GM20431 (cell line): ENCODE results near the gene ZNF350.
"Not testable (repeated sequence)": the region's sequence is repeated elsewhere in the genome, so short reads cannot be mapped to it uniquely, and the experiment has no call there.

Experiments
- in situ Hi-C: fragments of 300-500 bp; cut with MseI, MboI; formaldehyde crosslinking; loops from one replicate; pipeline ENCODE4 v1.15.0; 2020; ENCODE audit warnings: low sequenced_read_pairs; ENCODE audit not compliant: unreplicated experiment

The ZNF350 gene

DNA sequence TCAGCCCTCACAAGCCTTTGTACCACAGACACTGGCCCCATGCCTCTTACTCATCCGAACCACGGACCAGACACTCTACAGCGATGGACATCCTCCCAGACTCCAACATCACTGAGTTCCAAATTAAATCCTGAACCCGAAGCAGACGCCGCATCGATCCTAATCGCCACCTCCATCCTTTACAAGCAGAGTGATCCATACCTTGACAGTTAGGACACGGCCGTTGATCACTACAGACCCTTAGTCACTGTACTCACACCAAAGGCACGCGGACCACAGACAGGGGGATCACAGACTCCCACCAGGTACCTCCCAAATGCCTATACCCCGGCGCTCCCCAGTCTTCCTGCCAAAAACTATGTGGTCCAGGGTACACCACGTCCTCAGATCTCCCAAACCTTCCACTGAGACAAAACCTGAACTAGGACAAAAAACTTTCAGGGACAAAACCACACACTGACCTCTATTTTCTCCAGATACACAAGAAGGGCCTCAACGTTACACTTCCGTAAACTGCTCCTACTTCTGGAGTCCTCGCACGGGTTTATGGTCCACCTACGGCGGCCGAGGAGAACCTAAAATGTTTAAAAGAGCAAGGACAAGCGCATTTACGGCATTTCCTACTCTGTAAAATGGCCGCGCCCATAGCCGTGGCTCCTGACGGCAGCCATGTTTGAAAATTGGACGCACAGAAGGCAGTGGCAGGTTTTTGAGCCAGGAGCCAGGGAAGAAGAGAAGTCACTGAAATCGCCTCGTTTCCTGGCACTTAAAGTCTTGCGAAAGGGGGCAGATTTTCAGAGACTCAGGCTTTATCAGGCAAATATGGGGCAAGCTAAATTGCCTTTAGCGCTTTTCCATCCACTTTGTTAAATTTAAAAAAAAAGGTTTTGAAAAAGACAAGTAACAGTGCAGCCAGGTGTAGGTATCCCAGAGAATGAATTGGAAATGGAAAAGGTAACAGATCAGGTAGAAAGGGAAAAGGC lies at the start of gene ZNF350:
Gene ZNF350 (minus strand): TSS at position 532 of the 983 bp plus-strand sequence. CDS start 12,480 bp downstream, outside the sequence.
- in situ Hi-C loops, result no loop called here

DNA sequence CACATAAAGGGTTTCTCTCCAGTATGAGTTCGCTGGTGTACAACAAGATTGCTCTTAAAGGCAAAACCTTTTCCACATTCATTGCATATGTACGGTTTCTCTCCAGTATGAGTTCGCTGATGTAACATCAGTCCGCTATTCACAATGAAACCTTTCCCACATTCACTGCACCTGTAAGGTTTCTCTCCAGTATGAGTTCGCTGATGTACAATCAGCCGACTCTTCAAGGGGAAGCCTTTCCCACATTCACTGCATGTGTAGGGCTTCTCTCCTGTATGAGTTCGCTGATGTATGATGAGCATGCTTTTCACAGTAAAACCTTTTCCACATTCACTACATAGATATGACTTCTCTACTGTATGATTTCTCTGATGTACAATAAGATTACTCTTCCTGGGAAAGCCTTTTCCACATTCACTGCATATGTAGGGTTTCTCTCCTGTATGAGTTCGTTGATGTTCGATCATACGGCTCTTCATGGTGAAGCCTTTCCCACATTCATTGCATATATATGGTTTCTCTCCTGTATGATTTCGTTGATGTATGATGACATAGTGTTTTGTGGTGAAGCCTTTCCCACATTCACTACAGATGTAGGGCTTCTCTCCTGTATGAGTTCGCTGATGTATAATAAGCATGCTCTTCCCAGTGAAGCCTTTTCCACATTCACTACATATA lies 47.5 kb upstream of the ZNF350 start:
- in situ Hi-C loops, result no loop called here

DNA sequence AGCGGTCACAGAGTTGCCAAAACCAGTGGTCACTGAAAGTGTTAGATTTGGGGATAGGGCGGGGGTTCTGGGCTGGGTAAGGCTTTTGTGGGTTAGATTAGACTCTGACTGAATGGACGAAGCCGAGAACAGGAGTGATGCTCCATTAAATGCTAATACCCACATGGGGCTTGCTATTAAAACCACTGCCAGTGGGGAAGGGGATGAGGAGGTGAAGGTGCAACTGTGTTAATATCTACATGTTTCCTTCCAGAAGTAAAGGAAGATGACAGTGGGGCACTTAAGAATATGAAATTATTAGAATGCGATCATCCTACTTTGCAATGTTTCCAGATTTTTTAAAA lies 42.1 kb upstream of the ZNF350 start:
- in situ Hi-C loops, result no loop called here

DNA sequence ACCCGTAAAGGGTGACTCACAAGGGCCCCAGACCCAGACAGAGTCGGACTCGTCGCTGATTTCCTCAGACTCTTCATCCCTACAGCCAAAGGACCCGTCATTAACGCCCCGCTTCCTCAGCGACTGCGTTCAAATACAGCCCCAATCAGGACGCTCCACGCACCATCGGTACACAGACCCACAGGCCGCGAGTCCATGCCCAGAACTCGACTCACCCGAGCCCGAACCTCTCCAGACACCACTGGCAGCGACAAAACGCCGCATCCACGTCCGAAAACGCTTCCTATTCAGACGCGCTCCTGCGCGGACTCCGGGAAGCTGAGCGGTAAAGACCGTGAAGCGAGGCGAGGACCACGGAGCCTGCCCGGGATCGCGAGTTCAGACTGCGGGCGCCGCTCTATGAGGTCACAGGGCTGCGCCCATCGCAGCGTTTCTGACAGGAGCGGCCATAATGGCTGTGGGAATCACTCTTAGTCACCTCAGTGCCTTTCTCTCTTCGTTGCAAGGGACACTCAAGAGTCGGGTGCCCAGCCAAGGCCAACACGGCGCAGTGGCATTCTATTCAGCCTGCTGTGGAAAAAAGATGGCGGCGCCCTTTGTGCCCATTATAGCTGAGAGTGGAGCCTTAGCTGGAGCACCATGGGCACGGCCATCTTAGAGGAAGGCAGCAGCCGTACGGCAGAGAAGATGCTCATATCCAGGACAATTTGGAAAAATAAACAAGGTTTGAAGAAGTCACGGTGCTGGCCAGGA lies 41.6 kb upstream of the ZNF350 start, which contains the start of gene ZNF614:
Gene ZNF614 (minus strand): TSS at position 353 of the 753 bp plus-strand sequence. CDS start 2,634 bp downstream, outside the sequence.
- in situ Hi-C loops, result no loop called here

DNA sequence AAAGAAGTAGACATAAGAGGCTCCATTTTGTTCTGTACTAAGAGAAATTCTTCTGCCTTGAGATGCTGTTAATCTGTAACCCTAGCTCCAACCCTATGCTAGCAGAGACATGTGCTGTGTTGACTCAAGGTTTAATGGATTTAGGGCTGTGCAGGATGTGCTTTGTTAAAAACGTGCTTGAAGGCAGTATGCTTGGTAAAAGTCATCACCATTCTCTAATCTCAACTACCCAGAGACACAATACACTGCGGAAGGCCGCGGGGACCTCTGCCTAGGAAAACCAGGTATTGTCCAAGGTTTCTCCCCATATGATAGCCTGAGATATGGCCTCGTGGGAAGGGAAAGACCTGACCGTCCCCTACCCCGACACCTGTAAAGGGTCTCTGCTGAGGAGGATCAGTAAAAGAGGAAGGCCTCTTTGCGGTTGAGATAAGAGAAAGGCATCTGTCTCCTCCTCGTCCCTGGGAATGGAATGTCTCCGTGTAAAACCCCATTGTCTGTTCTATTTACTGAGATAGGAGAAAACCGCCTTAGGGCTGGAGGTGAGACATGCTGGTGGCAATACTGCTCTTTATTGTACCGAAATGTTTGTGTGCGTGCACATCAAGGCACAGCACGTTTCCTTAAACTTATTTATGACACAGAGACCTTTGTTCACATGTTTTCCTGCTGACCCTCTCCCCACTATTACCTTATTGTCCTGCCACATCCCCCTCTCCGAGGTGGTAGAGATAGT lies 39.8 kb upstream of the ZNF350 start:
- in situ Hi-C loops, result not testable (repeated sequence)

DNA sequence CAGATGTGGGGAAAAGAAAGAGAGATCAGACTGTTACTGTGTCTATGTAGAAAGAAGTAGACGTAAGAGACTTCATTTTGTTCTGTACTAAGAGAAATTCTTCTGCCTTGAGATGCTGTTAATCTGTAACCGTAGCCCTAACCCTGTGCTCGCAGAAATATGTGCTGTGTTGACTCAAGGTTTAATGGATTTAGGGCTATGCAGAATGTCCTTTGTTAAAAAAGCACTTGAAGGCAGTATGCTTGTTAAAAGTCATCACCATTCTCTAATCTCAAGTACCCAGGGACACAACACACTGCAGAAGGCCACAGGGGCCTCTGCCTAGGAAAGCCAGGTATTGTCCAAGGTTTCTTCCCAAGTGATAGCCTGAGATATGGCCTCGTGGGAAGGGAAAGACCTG lies 37.8 kb upstream of the ZNF350 start:
- in situ Hi-C loops, result not testable (repeated sequence)

DNA sequence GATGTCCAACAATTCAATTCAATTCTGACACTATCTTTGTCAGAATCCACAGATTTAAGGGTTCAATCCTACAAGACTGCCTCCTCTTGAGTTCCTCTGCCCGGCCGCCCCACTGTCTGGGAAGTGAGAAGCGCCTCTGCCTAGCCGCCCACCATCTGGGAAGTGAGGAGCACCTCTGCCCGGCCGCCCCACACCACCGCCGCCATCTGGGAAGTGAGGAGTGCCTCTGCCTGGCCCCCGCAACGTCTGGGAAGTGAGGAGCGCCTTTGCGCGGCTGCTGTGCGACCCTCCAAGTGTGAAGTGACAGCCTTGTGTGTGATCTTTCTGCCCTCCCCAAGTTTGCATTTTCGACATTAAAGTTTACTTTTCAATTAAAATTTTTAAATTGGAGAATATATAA lies 35.6 kb upstream of the ZNF350 start:
- in situ Hi-C loops, result no loop called here

DNA sequence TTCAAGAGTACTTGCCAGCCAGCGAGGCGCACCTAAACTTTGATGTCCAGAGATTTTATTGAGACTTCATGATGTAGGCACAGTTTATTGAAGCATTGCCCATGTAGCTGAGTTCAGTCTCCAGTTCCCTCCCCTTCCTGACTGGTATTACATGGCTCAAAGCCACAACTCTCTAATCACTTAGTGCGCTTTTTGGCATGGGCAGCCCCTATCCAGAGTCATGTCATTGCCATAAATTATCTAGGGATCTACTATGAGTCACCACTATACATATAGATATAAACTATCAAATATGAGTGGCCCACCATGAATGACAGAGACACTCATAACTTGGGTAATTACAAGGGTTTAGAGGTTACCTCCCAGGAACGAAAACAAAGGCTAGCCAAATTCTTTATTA lies 33.9 kb upstream of the ZNF350 start:
- in situ Hi-C loops, result no loop called here

DNA sequence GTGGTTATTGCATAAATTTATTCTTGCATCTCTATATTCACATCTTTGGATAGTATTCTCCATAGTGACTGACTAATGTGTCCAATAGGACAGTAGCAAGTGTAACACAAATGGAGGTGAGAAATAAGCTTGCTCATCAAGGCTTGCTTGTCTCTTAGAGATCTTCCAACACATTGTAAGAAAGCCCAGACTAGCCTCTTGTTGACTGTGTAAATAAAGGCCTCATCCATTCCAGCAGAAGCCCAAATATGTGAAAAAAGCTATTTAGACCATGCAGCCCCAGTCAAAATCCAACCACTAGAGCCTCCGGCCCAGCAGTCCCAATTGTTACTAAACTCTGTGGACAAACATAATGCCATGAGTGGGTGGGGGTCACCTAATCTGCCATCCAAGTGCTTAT lies 24.0 kb upstream of the ZNF350 start:
- in situ Hi-C loops, result no loop called here

DNA sequence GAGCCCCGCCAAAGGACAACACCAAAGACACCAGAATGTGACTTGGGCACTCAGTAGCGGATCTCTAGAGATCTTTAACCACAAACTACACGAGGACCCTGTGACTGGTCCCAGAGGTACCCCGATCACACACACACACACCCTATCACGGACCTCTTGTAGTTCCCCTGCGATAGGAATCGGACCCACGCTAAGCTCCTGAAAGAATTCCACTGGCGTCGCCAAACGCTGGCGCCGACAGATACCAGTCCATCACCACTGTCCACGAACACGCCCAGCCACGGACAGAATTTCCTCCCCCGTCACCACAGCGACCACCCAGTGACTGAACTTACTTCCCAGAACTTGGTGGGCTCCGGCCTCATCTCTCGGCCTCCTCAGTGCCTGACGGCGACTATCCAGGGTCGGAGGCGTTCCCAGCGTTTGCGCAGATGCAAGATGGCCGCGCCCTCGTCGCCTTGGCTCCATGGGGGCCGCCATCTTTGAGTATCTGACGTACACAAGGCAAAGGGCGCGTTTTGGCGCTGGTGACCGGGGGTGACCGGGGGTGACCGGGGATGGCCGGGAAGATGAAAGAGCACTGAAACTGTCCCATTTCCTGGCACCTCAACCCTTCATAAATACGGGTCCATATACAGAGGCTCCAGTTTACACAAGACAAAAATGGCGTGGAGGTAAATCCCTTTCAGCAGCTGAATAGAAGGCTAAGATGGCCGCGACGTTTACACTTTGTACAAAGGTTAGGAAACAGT lies 21.3 kb upstream of the ZNF350 start, which contains the start of gene ZNF615:
Gene ZNF615 (minus strand): TSS at position 406 of the 752 bp plus-strand sequence. CDS start 4,500 bp downstream, outside the sequence.
- in situ Hi-C loops, result no loop called here

DNA sequence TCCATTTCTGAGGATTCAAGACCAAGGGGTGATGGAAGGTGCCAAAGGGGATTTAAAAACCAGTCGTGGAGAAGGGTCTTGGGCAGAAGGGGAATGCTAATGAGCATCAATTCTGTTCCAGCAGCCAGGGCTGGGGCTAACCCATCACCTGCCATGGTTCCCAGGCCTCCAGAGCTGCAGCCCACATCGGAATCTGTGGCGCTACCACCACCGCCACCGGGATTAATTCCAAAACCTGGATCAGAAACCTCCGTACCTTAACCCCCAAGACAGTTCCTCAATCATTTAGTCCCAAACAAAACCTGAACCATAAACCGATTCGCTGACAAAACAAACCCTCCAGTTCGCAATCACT lies 20.8 kb upstream of the ZNF350 start:
- in situ Hi-C loops, result no loop called here

DNA sequence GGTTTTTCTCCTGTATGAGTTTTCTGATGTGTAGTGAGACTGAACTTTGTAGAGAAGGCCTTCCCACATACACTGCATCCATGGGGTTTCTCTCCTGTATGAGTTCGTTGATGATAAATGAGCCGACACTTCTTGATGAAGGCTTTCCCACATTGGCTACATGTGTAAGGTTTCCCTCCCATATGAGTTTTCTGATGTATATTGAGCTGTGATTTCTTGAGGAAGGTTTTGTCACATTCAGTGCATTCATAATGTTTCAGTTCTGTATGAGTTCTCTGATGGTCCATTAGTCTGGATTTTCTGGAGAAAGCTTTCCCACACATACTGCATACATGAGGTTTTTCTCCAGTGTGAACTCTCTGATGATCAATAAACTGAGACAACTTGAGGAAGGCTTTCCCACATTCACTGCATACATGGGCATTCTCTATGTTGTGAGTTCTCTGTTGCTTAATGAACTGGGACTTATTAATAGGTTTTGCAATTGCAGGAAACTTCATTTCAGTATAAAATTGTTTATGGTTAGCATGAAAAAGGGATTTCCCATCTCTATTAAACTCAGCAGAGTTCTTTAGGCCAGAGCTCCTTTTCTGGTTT lies 7.5 kb upstream of the ZNF350 start:
- in situ Hi-C loops, result no loop called here

DNA sequence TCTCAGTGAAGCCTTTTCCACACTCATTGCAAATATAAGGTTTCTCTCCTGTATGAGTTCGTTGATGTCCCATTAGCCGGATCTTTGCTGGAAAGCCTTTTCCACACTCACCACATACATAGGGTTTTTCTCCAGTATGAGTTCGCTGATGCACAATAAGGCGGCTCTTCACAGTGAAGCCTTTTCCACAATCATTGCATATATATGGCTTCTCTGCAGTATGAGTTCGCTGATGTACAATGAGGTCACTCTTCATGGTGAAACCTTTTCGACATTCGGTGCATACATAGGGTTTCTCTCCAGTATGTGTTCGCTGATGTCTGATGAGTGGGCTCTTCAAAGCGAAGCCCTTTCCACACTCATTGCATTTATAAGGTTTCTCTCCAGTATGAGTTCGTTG lies 6.8 kb upstream of the ZNF350 start:
- in situ Hi-C loops, result no loop called here

DNA sequence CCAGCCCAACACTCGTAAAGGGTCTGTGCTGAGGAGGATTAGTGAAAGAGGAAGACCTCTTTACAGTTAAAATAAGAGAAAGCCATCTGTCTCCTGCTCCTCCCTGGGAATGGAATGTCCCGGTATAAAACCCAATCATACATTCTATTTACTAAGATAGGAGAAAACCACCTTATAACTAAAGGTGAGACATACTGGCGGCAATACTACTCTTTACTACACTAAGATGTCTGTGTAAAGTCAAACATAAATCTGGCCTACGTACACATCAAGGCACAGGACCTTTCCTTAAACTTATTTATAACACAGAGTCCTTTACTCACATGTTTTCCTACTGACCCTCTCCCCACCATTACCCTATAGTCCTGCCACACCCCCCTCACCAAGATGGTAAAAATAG lies 3.3 kb downstream of the ZNF350 start:
- in situ Hi-C loops, result no loop called here

DNA sequence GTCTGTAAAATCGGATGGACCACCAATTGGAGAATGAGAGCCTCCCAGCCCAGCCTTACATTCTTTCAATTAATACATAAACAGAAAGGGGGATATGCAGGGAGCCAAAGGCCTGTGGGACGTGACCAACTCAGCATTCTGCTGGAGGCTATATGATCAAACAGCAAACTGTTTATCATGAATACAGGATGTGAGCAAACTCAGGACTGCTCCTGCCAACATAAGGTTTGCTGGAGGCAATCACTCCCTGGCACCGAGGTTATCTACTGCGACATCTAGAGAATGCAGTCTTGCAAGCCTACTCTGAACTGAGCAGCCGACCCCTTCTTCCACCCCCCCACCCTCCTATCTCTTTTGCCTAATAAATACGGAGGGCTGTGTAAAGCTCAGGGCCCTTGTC lies 5.7 kb downstream of the ZNF350 start:
- in situ Hi-C loops, result not testable (repeated sequence)

DNA sequence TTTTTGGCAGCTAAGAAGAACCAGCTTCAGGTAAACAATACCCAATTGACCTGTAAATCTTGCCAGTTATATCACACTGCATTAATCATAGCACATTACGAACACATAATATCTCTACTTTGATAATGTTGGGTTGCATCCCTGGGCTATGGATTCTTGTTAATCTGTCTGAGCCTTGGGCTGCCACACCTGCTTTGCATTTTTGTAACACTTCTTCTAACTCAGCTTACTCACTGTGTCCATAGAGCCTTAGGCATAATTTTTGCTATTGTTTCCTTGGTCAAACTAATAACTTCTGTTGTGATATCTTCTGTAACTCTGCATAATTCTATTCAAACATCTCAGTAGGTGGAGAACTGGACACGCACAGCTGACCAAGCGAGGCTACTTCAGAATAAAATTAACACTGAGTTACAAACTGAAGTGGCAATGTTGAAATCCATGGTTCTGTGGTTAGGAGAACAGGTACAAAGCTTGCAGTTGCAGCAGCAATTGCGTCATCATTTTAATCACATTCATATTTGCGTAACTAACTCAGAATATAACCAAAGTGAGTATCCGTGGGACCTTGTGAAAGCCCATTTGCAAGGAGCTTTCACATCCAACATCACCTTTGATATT lies 6.4 kb downstream of the ZNF350 start:
- in situ Hi-C loops, result no loop called here

DNA sequence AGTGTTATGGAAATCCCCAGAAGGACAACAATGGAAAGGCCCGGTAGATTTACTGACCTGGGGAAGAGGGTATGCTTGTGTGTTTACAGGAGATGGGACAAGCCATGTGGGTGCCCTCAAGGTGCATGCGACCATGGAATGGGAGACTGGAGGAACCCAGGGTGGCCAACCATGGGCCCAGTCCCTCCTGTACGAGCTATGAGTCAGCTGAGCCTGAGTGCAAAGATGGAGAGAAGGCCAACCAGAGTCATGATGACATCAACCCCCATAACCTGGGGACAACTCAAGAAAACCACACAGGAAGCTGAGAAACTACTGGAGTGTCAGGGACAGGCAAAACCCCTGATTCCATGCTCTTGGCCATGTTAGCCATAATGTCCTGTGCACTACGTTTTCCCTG lies 7.8 kb downstream of the ZNF350 start:
- in situ Hi-C loops, result no loop called here

DNA sequence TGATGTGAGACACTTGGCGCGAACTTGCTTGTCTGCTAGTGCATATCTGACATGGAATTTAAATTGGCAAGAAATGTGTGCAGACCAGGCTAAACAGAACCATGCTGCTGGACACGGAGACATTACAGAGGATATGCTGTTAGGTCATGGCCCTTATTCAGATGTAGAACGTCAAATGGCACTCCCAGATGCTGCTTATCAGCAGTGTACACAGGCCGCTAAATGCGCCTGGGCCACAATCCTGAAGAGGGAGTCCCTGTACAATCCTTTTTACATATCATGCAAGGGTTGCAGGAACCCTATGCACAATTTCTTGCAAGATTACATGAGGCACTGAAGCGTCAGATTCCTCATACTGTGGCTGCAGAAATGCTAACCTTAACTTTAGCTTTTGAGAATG lies 9.3 kb downstream of the ZNF350 start:
- in situ Hi-C loops, result no loop called here
